Measurements from ENCODE around the gene EWSR1.

Gene EWSR1

DNA sequence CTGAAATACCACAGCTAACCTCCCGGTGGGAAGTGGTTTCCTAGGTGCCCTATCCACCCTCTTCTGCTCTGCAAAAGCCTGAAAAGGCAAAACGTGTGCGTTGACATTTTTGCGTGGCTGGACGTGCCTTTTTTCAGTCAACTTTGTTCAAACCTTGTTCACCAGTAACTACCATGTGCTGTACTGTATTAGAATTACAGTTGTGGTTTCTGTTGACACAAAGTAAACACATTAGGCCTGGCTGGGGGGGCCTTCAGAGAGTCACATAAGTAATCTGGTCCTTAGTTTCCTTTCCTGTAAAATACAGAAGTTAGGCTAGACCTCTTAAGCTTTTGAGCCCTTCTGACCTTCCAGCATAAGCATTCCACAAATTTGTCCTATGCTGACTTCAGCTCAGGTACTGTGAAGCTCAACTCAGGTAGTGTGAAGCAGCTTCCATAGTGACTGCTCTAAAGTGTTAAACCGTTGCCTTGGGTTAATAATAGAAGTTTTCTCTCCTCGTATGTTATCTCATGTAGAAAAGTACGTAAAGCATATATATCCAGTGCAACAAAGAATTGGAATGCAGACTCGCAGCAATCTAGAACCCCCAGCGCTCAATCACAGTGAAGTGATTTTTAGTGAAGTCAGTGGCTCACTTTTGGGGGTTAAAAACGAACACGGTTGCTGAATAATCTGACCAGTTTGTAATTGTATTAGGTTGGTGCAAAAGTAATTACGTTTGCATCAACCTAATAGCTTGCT lies 1.8 kb downstream of the EWSR1 start:
- DNase-seq (ENCODE audit: low spot score), result no peak

DNA sequence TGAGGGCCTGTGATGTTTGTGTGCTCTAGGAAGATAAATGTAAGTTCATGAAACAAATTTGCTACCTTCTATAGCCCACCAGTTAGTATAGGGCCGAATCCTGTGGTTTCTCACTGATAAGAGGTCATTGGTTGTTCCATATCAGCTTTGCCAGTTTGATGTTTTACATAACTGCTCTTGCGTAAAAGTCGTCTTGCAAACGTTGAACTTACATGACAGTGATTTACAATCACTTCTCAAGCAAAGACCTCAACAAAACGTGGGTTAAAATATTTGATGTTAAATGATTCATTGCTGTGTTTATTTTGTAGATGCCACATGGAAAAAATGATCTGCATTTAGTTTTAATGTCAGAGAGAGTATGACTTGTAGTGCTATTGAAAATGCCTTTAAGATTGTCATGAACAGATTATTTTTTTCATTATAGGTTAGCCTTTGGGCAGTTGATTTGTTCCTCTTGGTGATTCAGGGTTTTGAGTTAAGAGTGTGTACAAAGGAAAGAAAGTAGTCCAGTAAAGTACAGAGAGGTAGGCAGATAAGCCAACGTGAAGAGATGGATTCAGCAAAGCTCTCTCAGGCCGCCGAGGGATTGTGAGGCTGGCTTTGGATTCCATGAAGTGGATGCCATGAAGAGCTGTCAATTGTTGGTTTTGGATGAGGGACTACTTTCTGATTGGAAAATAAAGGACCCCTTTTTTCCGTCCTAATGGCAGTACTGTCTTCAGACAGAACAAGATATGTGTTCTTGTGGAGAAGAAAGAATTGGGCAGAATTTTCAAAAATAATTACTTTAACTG lies 2.6 kb downstream of the EWSR1 start:
- DNase-seq (ENCODE audit: low spot score), result no peak

DNA sequence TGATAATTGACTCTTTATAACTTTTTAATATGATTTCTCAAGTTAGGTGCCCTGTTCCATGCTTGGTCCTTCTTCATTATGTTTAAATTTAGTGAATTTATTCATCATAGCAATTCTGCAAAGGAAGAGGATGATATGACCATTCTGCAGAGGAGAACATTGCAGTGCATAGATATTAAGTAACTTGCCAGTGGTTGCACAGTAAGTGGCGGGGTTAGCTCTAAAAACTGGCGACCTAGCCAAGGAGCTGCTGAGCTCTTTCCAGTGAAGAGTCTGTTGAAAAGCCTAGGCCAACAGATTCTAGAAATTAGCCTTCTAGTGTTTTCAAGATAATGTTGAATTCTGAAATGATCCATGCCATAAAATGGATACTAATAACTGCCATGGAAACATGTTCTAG lies 4.6 kb downstream of the EWSR1 start:
- DNase-seq (ENCODE audit: low spot score), result no peak

DNA sequence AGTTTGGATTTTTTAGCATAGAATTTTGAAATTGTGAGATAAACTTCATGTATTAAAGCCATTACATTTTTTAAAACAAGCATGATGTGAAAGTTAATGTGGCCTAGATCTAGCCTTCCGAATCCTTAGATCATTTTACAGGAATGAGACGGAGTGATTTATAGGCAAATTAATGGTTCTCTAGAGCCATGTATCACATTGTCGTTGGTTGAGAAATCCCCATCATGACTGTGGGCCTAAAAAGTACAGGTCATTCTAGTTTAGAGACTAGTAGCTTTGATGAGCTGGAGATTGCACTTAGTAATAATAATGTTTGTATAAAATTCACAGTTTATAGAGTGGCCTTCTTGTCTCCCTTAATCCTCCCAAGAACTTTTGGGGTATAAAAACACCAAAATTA lies 7.1 kb downstream of the EWSR1 start:
- DNase-seq (ENCODE audit: low spot score), result no peak

DNA sequence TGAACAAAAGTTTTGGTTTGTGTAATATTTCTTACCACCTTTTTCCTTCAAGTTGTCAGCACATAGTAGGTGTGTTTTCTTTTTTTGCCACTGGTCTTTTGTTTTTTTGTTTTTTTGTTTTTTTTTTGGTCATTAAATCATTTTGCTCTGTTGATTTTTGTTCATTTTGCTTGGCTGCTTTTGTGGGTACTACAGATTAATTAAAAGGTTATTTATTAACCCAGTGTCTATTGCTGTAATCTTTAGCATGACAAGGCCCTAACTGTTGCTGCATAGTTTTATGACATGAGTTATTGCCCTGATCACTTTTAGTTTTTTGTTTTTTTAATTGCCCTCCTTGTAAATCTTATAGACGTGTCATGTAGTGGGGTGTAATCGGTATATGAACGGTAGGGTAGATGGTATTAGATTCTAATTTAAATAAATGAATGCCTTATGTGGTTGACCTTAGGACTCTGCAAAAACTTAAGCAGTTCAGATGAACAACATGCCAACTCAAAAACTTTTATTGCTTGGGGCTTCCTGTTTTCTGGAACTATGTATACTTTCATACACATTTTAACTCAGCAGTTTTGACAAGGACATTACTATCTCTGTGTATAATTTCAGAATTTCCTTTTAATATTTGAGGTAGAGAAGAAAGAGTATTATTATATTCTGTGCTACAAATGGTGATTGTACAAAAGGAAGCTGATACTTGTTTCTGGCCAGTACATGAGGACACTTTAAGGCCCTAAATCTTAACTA lies 7.9 kb downstream of the EWSR1 start:
- DNase-seq (ENCODE audit: low spot score), result no peak

DNA sequence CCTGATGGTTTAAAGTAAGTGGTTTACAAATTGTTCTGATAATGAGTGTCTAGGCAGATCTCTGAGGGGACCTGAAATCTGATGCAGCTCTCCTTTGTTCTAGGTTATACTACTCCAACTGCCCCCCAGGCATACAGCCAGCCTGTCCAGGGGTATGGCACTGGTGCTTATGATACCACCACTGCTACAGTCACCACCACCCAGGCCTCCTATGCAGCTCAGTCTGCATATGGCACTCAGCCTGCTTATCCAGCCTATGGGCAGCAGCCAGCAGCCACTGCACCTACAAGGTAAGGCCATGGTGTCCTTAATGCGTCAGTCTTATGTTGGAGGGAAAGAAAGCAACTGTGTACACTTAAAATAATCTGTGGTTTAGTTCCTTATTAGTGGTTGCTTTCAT lies 9.9 kb downstream of the EWSR1 start:
- no peak for DNase-seq (ENCODE audit: low spot score)

DNA sequence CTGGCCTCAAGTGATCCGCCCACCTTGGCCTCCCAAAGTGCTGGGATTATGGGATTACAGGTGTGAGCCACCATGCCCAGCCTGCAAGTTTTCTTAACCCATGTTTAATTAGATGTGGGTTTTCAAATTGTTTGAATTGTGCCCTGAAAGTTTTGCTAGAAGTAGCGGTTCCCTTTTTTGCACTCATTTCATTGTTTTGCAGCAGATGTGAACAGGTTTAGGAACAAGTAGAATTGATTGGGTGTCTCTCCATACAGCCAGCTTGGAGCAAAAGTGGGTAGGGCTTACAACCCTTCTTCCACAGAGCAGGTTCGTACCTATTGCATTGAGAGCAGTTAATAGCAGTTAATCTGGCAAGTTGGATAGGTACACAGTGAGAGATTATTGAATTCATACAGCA lies 16.1 kb downstream of the EWSR1 start:
- DNase-seq (ENCODE audit: low spot score), result no peak

DNA sequence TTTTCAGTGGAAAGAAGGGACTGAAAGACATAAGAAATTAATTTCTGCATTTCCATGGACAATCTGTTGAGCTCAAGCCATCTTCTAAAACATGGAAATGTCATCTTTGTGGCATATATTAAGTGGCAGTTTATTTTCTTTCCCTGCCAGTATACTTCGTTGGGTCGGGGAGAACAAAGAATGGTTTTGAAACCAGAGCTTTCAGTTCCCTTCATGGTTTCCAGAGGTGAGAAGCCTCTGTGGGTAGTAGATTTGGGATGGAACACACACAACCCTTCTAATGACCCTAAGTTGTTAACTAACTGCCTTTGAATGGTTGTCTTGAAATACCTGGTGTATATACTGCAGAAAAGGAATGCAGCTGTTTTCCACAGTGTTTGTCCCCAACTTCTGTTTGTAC lies 20.8 kb downstream of the EWSR1 start:
- DNase-seq (ENCODE audit: low spot score), result no peak

DNA sequence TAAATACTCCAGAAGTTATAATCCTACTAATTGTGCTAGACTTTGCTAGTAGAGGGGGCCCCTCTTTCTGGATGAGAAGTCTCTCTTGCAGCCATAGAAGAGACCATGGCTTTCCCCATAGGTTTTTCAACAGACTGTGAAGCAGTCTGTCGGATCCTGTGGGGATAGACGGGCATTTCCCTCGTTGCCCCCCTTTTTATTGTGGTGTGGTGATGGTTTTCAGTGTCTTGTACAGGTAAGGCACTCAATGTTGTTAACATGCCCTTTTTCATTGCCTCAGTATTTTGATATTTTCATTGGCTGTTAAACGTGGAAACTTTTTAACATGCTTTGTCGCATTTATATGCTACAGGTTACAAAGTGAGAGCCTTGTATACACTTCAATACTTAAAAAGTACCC lies 22.0 kb downstream of the EWSR1 start:
- DNase-seq (ENCODE audit: low spot score), result no peak

DNA sequence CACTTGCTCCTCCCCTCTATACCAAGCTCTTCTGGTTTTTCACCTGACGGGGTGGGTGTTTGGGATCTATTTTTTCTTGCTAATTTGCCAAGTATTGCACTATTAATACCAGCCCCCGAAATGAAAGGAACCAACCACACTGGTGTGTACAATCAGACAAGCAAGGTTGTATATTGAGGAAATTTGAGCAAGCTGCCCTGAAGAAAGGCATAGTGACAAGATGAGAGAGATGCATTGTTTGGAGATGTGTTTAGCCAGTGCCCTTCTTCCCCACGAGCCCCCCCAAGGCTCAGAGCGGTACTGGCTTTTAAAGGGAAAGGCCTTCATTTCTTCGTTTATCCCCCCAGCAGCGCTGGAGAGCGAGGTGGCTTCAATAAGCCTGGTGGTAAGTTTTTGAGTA lies 23.1 kb downstream of the EWSR1 start:
- DNase-seq (ENCODE audit: low spot score), result peak; percentile 62

DNA sequence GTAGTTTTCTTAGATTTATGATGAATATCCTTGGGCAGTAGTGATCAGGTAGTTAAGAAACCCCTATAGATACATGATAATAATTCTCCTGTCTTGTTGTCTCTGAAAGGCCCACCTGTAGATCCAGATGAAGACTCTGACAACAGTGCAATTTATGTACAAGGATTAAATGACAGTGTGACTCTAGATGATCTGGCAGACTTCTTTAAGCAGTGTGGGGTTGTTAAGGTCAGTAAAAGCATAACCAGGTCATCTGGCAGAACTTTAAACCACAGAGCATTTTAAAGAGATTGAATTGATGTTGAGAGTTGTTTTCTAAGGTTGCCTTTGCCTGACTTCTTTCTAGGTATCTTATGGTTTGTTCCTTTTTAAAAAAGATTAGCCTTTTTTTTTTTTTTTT lies 24.3 kb downstream of the EWSR1 start:
- DNase-seq (ENCODE audit: low spot score), result no peak

DNA sequence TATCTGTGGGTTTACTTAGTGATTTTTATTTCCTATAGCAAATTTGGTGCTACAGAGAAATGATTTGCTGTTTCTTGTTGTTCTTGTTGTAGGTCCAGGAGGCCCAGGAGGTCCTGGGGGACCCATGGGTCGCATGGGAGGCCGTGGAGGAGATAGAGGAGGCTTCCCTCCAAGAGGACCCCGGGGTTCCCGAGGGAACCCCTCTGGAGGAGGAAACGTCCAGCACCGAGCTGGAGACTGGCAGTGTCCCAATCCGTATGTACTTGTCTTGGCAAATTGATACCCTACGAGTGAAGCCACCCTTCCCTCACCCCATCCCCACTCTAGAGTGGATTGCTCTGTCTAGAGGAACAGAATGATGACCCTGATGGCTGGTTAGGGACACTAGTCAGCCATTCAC lies 30.6 kb downstream of the EWSR1 start:
- DNase-seq (ENCODE audit: low spot score), result no peak

DNA sequence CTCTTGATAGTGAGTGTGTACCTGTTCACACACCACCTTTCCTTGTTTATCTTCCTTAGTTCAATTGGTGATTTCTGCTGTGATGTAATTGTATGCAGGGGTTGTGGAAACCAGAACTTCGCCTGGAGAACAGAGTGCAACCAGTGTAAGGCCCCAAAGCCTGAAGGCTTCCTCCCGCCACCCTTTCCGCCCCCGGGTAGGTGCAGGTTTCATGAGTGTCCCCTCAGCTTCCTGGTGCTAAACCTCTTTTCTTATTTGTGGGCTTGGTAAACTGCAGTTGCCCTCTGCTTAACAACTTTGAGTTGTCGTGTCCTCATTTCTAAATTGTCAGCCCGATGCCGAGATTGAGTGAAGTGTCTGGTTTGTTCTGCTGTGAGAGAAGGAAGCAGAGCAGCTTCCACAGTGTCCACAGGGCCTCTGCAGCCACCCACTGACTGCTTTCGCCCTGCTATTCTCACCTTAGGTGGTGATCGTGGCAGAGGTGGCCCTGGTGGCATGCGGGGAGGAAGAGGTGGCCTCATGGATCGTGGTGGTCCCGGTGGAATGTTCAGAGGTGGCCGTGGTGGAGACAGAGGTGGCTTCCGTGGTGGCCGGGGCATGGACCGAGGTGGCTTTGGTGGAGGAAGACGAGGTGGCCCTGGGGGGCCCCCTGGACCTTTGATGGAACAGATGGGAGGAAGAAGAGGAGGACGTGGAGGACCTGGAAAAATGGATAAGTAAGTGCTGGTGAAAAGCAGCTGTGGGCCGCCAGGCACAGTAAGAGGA lies 31.2 kb downstream of the EWSR1 start:
- no peak for DNase-seq (ENCODE audit: low spot score)

DNA sequence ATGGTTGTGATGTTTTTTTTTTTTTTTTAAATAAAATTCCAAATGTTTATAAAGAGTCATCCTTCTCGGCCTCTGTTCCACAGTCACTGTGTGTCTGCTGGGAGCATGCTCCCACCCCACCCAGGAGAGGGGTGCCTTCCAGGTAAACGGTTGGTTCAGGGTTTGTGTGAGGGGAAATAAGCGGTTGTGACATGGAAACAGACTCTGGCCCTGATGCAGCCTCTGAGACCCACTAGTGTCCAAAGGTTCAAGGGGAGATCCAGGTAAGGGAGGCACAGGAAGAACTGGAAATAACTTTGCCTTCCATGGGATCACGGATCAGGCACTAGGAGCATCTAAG lies 32.4 kb downstream of the EWSR1 start:
- no peak for DNase-seq (ENCODE audit: low spot score)

DNA sequence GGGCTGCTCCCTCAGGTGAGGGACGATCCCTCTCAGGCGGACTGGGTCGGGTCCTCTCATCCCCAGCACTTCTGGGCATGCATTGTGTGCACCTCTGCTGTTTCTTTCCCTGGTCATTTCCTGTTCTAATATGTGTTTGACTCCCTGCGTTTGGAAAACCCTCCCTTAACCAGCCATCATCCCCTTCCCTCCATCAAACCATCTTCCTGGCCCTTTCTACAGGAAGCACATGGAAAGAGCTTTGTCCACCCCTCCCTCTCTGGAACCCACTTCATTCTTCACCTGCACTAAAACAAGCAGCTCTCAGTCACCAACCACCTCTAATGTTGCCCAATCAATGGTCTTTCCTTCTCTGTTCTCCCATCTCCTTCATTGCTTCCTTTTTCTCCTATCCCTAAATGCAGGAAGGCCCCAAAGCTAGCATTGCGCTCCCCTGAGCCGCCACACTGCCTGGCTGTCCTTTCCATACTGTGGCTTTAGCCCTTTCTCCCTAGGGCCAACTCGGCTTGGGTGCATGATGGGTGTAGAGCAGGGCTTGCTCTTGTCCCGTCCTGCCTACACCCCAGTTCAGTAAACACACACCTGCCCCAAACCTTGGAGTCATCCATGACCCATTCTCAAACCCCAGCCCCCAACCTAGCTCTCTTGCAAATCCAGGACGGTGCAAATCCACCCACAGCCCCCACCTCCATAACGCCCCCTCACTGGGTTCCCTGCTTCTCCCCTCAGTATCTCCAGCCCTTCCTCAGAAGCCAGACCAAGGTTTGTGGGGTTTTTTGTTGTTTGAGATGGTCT lies 32.9 kb downstream of the EWSR1 start:
- no peak for DNase-seq (ENCODE audit: low spot score)

DNA sequence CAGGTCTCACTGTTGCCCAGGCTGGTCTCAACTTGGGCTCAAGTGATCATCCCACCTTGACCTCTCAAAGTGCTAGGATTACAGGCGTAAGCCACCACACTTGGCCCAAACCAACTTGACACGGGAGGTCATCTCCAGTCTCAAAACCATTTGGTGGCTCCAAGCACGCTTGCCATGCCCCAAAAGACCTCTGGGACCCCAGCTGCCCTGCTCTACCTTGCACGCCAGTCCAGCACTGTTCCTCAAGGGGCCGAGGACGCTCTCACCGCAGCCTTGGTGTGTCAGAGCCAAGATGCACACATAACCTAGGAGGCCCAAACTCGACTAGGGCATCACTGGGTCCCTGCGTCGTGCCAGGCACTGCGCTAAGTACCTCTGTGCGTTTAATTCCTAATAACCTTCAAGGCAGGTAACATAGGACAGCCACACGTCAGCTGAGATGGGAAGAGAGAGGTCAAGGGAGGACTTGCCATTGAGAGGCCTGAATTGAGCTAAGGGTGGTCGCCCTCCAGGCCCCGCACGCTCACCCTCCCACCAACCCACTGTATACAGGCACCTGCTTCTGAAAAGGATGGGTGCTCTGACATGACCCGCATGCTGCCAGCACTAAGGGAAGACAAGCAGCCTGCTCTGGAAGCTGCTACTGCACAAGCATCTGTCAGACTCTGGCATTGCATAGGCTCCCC lies 33.8 kb downstream of the EWSR1 start:
- DNase-seq (ENCODE audit: low spot score), result no peak

DNA sequence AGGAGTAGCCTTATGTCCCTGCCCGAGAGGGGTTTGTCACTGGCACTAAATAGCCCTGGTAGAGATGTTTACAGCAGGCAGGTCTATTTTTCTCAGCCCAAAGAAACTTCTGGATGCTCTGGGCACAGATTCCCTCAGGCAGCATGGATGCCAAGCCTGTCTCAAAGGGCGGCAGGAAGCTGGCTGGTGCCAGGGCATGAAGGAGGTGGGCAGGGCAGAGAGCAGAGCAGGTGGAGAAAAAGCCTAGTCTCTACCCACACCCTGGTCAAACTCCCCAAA lies 34.3 kb downstream of the EWSR1 start:
- DNase-seq (ENCODE audit: low spot score), result peak; percentile 46

DNA sequence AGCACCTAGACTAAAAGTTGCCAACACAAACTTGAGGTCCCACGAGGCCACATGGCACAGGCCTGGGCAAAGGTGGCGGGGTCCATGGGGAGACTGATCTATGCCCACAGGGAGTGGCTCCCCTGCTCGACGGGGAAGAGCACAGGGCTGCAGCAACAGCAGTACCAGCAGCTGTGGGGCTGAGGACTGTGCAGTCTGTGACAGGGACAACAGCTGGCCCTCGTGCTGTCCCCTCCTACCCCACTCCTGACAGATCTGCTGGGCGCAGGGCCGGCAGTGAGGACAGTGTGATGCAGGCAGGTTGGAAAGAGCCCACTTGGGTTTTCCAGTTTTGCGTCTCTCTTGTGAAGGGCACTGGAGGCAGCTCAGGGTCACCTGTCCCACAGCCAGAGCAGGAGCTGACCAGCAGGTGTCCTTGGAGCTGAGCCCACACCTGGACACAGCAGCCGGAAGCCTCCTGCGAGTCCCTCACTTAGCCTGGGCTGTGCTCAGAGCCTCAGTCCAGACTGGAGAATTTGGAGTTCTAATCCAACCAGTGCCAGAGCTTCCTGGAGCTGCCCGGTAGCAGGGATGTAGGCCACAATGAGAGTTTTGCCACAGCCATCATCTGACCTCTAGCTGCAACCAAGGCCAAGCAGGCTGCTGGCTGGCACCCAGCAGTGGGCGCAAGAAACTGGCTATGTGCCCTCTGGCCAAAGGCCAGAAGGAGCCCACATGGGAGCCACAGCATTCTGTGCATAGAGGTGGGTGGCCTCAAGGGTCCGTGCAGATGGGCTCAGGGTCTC lies 34.8 kb downstream of the EWSR1 start:
- no peak for DNase-seq (ENCODE audit: low spot score)

DNA sequence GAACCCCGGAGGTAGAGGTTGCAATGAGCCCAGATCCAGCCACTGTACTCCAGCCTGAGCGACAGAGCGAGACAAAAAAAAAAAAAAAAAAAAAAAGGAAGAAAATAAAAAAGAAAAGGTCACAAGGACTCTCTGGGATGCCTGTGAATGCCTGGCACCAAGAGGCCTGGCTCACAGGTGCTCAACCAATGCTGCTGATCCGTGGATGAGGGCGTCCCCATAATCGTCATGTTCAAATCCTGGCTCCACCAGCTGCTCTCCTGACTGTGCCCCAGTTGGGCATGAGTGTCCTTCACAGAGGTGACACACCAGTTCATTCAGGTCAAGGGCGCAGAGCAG lies 37.7 kb downstream of the EWSR1 start:
- no peak for DNase-seq (ENCODE audit: low spot score)

DNA sequence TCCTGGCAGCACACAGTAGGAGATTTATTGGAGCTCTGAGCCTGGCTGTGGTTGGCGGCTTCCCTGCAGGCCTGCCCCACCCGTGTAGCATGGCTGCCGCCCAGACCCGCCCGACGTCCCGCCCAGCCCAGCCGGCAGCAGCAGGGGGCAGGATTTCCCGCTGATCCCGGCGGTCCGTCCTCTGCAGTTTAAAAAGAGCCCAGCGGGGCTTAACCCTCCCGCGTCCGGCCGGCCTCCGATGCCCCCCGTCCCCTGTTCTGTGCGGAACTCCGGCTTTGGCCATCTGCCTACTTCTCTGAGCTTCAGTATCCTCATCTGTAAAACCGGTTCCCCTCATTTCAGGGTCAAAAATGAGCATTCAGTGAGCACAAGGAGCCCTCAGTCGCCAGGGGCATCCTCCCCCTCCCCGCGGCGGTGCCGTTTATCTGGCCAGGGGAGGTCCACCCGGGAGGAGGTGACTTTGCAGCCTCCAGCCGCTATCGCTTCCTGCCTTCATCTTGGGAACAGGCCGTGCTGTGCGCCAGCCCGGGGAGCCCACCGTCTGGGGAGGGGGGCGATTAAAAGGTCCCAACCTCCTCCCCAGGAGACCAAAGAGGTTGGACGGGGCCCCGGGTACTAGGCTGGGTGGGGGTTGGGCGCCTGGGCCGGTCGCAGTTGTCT lies 38.2 kb downstream of the EWSR1 start, which contains the start of gene GAS2L1:
GAS2L1 (plus strand) TSS at position 476 of the 660 bp plus-strand sequence. CDS start 1,456 bp downstream, outside the sequence.
- peak; percentile 69 for DNase-seq (ENCODE audit: low spot score)
